Activated T-helper 1 cell treated with anti-CD3 and anti-CD28 coated beads, Interleukin-12 subunit alpha, Interleukin-12 subunit beta, Interleukin-2, Interleukin-4 antibody, amounts not matched to agents 30 ng/mL and 10 ng/mL and 1 ng/mL, durations not matched to agents 14 hours and 24 hours and 36 hours (primary cell): Measurements from ENCODE around the gene NRXN3. TPM values are rescaled to one million over a fixed set of nuclear protein-coding genes. Genes with fewer than 3 reads are reported as not detected.

Source experiments
- DNase-seq: peaks from one replicate; pipeline ENCODE4 v3.0.0; 2021; ENCODE audit warnings: low spot score
- H3K27ac Mint-ChIP-seq: one replicate; pipeline ENCODE4 v1.8.0; 2021; ENCODE audit warnings: mild to moderate bottlenecking, mixed read lengths
- H3K27me3 Mint-ChIP-seq: one replicate; pipeline ENCODE4 v1.8.0; 2022; ENCODE audit warnings: mild to moderate bottlenecking, moderate library complexity, mixed read lengths; ENCODE audit not compliant: insufficient read depth
- H3K36me3 Mint-ChIP-seq: one replicate; pipeline ENCODE4 v1.8.0; 2021; ENCODE audit warnings: low read depth, mixed read lengths
- H3K4me1 Mint-ChIP-seq: one replicate; pipeline ENCODE4 v1.8.0; 2021; ENCODE audit warnings: low read depth, mixed read lengths
- H3K4me3 Mint-ChIP-seq: one replicate; pipeline ENCODE4 v1.8.0; 2021; ENCODE audit warnings: mild to moderate bottlenecking, moderate library complexity, mixed read lengths
- H3K9me3 Mint-ChIP-seq: one replicate; pipeline ENCODE4 v1.8.0; 2021; ENCODE audit warnings: mixed read lengths
- intact Hi-C: fragments of 100-400 bp; cut with micrococcal nuclease; formaldehyde crosslinking; loops from one replicate; pipeline ENCODE4 v1.15.1; 2024
- total RNA-seq: library from RNA; stranded (reverse); gene quantifications from 2 replicates; pipeline ENCODE4 v1.2.3, GENCODE V29; 2022

The NRXN3 gene
- total RNA-seq, 1 donor from 2014 or later: not detected

GRCh38 chr14:79134361-79134760 lies 964.2 kb downstream of the NRXN3 start:
- DNase-seq: no peak
- no peaks in the 10 kb centered on the region for H3K36me3 Mint-ChIP-seq
- no peak overlapping the region for H3K4me3 Mint-ChIP-seq
- H3K9me3 Mint-ChIP-seq: no peaks in the 10 kb centered on the region
- H3K27me3 Mint-ChIP-seq: no peaks in the 10 kb centered on the region
- intact Hi-C loops: no loop called here
- H3K4me1 Mint-ChIP-seq: no peaks in the 10 kb centered on the region
- no peak overlapping the region for H3K27ac Mint-ChIP-seq

DNA sequence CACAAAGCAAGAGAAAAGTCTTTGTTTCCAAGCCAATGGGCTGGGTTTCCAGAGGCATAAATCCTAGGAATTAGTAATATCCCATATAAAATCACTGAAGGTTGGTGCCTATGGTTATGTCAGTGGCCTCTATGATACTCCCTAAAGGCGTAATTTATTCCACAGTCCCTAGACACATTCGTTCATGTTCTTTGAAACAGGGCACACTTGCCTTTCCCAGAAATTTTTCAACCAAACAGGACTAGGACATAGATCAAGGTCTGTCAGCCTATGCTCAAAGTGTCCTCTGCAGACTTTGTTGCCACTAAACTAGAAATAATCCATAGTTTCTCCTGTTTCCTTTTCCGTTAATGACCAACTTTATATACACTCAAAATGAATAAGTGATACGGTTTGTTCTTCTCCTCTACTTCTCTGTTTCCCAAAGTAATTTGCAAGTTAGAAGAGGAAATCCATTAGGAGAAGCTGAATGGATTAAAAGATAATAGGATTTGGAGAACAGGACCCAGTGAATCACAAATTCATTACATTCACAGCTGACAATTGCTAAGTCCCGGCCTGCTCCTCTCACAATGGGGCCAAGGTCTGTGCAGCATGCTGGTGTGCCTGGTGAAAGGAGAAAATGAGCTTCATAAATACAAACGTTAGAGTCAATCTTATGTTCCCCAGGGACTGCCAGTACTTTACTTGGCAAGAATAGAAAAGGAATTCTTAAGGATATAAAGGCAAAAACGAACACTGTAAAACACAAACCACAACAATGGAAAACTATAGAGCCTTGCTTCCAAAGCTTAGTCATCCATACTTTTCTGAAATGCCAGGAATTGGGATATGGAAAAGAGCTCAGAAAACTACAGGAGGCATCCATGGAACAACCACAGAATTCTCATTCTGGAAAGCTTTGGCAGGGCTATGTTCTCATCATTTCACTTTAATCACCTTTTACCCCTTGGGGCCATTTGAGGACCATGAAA lies 966.2 kb downstream of the NRXN3 start:
- H3K4me3 Mint-ChIP-seq: no peak overlapping the region
- no peak overlapping the region for H3K27ac Mint-ChIP-seq
- intact Hi-C loops: no loop called here
- H3K27me3 Mint-ChIP-seq: no peaks in the 10 kb centered on the region
- no peak for DNase-seq
- H3K9me3 Mint-ChIP-seq: no peaks in the 10 kb centered on the region
- no peaks in the 10 kb centered on the region for H3K4me1 Mint-ChIP-seq
- H3K36me3 Mint-ChIP-seq: no peaks in the 10 kb centered on the region

- intact Hi-C loops: no loop called here
- Mint-ChIP-seq H3K36me3 (no peaks in the 10 kb centered on the region), H3K27ac (no peak overlapping the region), H3K27me3 (no peaks in the 10 kb centered on the region), H3K4me3 (no peak overlapping the region), H3K9me3 (no peaks in the 10 kb centered on the region), H3K4me1 (no peaks in the 10 kb centered on the region)
- DNase-seq: no peak
These were observed 966.9 kb downstream of the NRXN3 start for GRCh38 chr14:79137045-79137430.

- H3K4me3 Mint-ChIP-seq: no peak overlapping the region
- intact Hi-C loops: no loop called here
These were observed 967.7 kb downstream of the NRXN3 start for GRCh38 chr14:79137836-79138235.

GRCh38 chr14:79144896-79145295 lies 974.7 kb downstream of the NRXN3 start:
- Mint-ChIP-seq H3K27ac (no peak overlapping the region), H3K4me1 (no peaks in the 10 kb centered on the region), H3K27me3 (peaks cover 2% of the 10 kb centered on the region), H3K4me3 (no peak overlapping the region), H3K9me3 (peaks cover 4% of the 10 kb centered on the region), H3K36me3 (no peaks in the 10 kb centered on the region)
- intact Hi-C loops: no loop called here
- DNase-seq: no peak

More at GRCh38 chr14:79137836-79138235, 967.7 kb downstream of the NRXN3 start:
- H3K27me3 Mint-ChIP-seq: no peaks in the 10 kb centered on the region
- no peak overlapping the region for H3K27ac Mint-ChIP-seq
- H3K9me3 Mint-ChIP-seq: no peaks in the 10 kb centered on the region
- H3K36me3 Mint-ChIP-seq: no peaks in the 10 kb centered on the region
- DNase-seq: no peak
- H3K4me1 Mint-ChIP-seq: no peaks in the 10 kb centered on the region

DNA sequence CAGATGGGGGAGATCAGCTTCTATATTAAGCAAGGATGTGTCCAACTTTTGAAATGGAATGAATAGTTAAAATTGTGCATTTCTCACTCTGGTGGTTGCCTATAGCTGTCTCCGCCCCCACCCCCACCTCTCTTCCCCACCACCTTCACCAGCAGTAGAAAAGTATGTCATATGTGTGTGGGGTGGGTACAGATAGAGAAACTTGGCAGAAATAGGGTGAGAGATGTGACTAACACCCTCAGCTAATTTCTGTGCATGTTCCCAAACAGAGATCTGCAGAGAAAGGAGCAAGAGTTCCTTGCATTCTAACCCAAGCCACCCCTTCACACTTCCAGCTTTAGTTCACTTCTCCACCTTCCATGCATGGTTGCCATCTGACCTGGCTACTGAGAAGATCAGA lies 980.1 kb downstream of the NRXN3 start:
- intact Hi-C loops: no loop called here
- Mint-ChIP-seq H3K4me3 (no peak overlapping the region), H3K27me3 (peaks cover 2% of the 10 kb centered on the region), H3K27ac (no peak overlapping the region), H3K9me3 (peaks cover 4% of the 10 kb centered on the region), H3K36me3 (no peaks in the 10 kb centered on the region), H3K4me1 (no peaks in the 10 kb centered on the region)
- no peak for DNase-seq

GRCh38 chr14:79157369-79157768 lies 987.2 kb downstream of the NRXN3 start:
- intact Hi-C loops: no loop called here
- DNase-seq: no peak
- no peaks in the 10 kb centered on the region for H3K27me3 Mint-ChIP-seq
- no peak overlapping the region for H3K4me3 Mint-ChIP-seq
- no peaks in the 10 kb centered on the region for H3K9me3 Mint-ChIP-seq
- H3K36me3 Mint-ChIP-seq: no peaks in the 10 kb centered on the region
- H3K4me1 Mint-ChIP-seq: no peaks in the 10 kb centered on the region
- no peak overlapping the region for H3K27ac Mint-ChIP-seq

- Mint-ChIP-seq H3K4me1 (no peaks in the 10 kb centered on the region), H3K27ac (no peak overlapping the region), H3K9me3 (peaks cover 4% of the 10 kb centered on the region), H3K27me3 (no peaks in the 10 kb centered on the region), H3K36me3 (no peaks in the 10 kb centered on the region), H3K4me3 (no peak overlapping the region)
- no peak for DNase-seq
- intact Hi-C loops: no loop called here
These were observed 991.4 kb downstream of the NRXN3 start for GRCh38 chr14:79161571-79161970.

- intact Hi-C loops: no loop called here
- H3K36me3 Mint-ChIP-seq: no peaks in the 10 kb centered on the region
- no peaks in the 10 kb centered on the region for H3K27me3 Mint-ChIP-seq
- no peaks in the 10 kb centered on the region for H3K4me1 Mint-ChIP-seq
- H3K27ac Mint-ChIP-seq: no peak overlapping the region
- peaks cover 4% of the 10 kb centered on the region for H3K9me3 Mint-ChIP-seq
- no peak for DNase-seq
- H3K4me3 Mint-ChIP-seq: no peak overlapping the region
These were observed 992.7 kb downstream of the NRXN3 start for GRCh38 chr14:79162833-79163232.

DNA sequence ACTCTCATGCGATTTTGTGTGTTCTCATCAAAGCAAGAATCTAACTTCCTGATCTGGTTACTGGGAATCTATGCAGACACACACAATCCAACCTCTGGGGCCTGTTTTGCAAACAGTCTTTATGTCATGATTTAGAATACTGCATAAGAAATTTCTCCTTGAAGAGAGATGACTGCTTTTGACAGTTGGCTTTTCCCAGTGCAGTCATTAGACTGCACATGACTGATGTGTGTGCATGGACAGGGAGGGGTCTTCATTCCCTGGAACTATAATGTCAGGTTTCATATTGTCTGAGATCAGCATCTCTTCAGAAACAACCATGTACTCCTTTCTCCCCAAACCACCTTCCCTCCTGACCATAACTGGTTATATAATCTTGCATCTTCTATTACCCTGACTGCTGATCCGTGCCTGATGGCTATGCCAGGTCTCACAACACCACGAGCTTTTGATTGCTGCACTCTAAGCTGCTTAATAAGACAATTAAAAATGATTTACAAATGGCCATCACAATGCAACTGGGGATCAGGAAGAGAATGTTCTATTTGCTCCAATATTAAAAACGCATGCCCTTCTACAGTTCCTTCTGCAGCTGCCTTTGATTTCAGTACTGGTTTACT lies 995.4 kb downstream of the NRXN3 start:
- DNase-seq: no peak
- no peaks in the 10 kb centered on the region for H3K36me3 Mint-ChIP-seq
- H3K27ac Mint-ChIP-seq: no peak overlapping the region
- intact Hi-C loops: no loop called here
- H3K27me3 Mint-ChIP-seq: no peaks in the 10 kb centered on the region
- H3K4me1 Mint-ChIP-seq: no peaks in the 10 kb centered on the region
- H3K9me3 Mint-ChIP-seq: peaks cover 4% of the 10 kb centered on the region
- H3K4me3 Mint-ChIP-seq: no peak overlapping the region

DNA sequence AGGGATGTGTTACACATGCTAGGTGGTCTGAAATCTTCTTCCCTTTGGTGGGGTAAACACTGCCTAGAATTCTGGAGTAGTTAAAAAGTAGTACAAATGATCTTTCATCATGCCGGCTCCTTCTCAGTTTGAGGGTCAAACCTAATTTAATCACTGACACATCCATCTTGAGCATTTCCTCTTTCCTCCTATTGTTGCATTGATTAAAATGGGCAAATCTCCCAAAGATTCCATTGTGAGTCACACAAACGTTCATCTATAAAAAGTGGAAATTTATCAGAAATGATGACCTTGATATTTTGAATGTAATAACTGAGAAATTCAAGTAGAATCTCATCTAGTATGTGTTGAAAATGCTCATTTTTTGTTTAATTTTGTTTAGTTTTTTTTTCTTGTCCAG lies 996.0 kb downstream of the NRXN3 start:
- H3K4me1 Mint-ChIP-seq: no peaks in the 10 kb centered on the region
- intact Hi-C loops: no loop called here
- peaks cover 4% of the 10 kb centered on the region for H3K9me3 Mint-ChIP-seq
- no peaks in the 10 kb centered on the region for H3K36me3 Mint-ChIP-seq
- DNase-seq: no peak
- no peaks in the 10 kb centered on the region for H3K27me3 Mint-ChIP-seq
- no peak overlapping the region for H3K4me3 Mint-ChIP-seq
- H3K27ac Mint-ChIP-seq: no peak overlapping the region

GRCh38 chr14:79167957-79168356 lies 997.8 kb downstream of the NRXN3 start:
- no peak overlapping the region for H3K4me3 Mint-ChIP-seq
- no peaks in the 10 kb centered on the region for H3K36me3 Mint-ChIP-seq
- intact Hi-C loops: no loop called here
- no peaks in the 10 kb centered on the region for H3K4me1 Mint-ChIP-seq
- peaks cover under 1% of the 10 kb centered on the region for H3K9me3 Mint-ChIP-seq
- no peaks in the 10 kb centered on the region for H3K27me3 Mint-ChIP-seq
- DNase-seq: no peak
- H3K27ac Mint-ChIP-seq: no peak overlapping the region

GRCh38 chr14:79175671-79176070 lies 1005.5 kb downstream of the NRXN3 start:
- Mint-ChIP-seq H3K9me3 (no peaks in the 10 kb centered on the region), H3K4me1 (no peaks in the 10 kb centered on the region), H3K36me3 (no peaks in the 10 kb centered on the region), H3K4me3 (no peak overlapping the region), H3K27me3 (no peaks in the 10 kb centered on the region), H3K27ac (no peak overlapping the region)
- DNase-seq: no peak
- intact Hi-C loops: no loop called here
